WTC11 (cell line): ENCODE measurements around the gene MDM1. TPM values are rescaled to one million over a fixed set of nuclear protein-coding genes. Genes with fewer than 3 reads are reported as not detected.

Source experiments
- ATAC-seq: fragments of 200-7000 bp; cut with Tn5 transposase; 2 replicates; pipeline ENCODE4 v1.10.0; 2021; ENCODE audit warnings: mild to moderate bottlenecking, moderate library complexity
- CTCF ChIA-PET: fragments of 300-600 bp; sonication (Branson Sonifier 250); formaldehyde crosslinking; loops from one replicate; lab custom pipeline; 2021; ENCODE audit warnings: antibody characterized with exemption; lab: Charles Lee
- POLR2A ChIA-PET: fragments of 350-600 bp; sonication (Branson Sonifier 250); formaldehyde crosslinking; loops from one replicate; lab custom pipeline; 2021; ENCODE audit warnings: antibody characterized with exemption; lab: Charles Lee
- DNase-seq: peaks from one replicate; pipeline ENCODE4 v3.0.0; 2021; ENCODE audit warnings: low spot score
- H3K27ac Mint-ChIP-seq: 2 replicates; pipeline ENCODE4 v1.8.0; 2021; ENCODE audit warnings: mixed read lengths
- H3K27me3 Mint-ChIP-seq: 2 replicates; pipeline ENCODE4 v1.8.0; 2021; ENCODE audit warnings: low read depth, mild to moderate bottlenecking, moderate library complexity, mixed read lengths
- H3K36me3 Mint-ChIP-seq: 2 replicates; pipeline ENCODE4 v1.8.0; 2021; ENCODE audit warnings: mixed read lengths
- H3K4me1 Mint-ChIP-seq: 2 replicates; pipeline ENCODE4 v1.8.0; 2022; ENCODE audit warnings: mixed read lengths
- H3K4me3 Mint-ChIP-seq: 2 replicates; pipeline ENCODE4 v1.8.0; 2021; ENCODE audit warnings: mild to moderate bottlenecking, moderate library complexity, mixed read lengths
- H3K9me3 Mint-ChIP-seq: 2 replicates; pipeline ENCODE4 v1.8.0; 2021; ENCODE audit warnings: mixed read lengths
- AR ChIP-seq: fragments of 250-450 bp; sonication (Bioruptor Pico); IDR thresholded peaks from 2 replicates; pipeline ENCODE4 v1.9.0; 2021; ENCODE audit warnings: mild to moderate bottlenecking
- ATF6 ChIP-seq: sonication (generic); formaldehyde crosslinking; IDR thresholded peaks from 2 replicates; pipeline ENCODE4 v1.8.1; 2023; ENCODE audit warnings: mild to moderate bottlenecking, missing genetic modification reagents
- CDX4 ChIP-seq: fragments of 250-450 bp; sonication (Bioruptor Pico); IDR thresholded peaks from 2 replicates; pipeline ENCODE4 v1.9.0; 2021; ENCODE audit warnings: moderate library complexity, mild to moderate bottlenecking, inconsistent platforms, borderline replicate concordance
- CREM ChIP-seq: sonication (generic); formaldehyde crosslinking; IDR thresholded peaks from 2 replicates; pipeline ENCODE4 v1.8.1; 2022; ENCODE audit warnings: mild to moderate bottlenecking, missing genetic modification reagents, moderate library complexity
- EMX1 ChIP-seq: fragments of 250-450 bp; sonication (Bioruptor Pico); IDR thresholded peaks from 2 replicates; pipeline ENCODE4 v1.8.0; 2021; ENCODE audit warnings: mild to moderate bottlenecking
- ESRRA ChIP-seq: sonication (generic); formaldehyde crosslinking; IDR thresholded peaks from 2 replicates; pipeline ENCODE4 v1.8.1; 2022; ENCODE audit warnings: mild to moderate bottlenecking, missing genetic modification reagents, borderline replicate concordance
- FOXJ3 ChIP-seq: sonication (generic); formaldehyde crosslinking; IDR thresholded peaks from 2 replicates; pipeline ENCODE4 v1.9.0; 2021; ENCODE audit warnings: missing genetic modification reagents, mild to moderate bottlenecking, borderline replicate concordance
- JAZF1 ChIP-seq: fragments of 250-450 bp; sonication (Bioruptor Pico); IDR thresholded peaks from 2 replicates; pipeline ENCODE4 v1.9.0; 2021; ENCODE audit warnings: moderate library complexity, mild to moderate bottlenecking, inconsistent platforms
- MXD4 ChIP-seq: fragments of 250-450 bp; sonication (Bioruptor Pico); IDR thresholded peaks from 2 replicates; pipeline ENCODE4 v1.8.0; 2021; ENCODE audit warnings: mild to moderate bottlenecking, moderate library complexity, borderline replicate concordance
- RORB ChIP-seq: fragments of 250-450 bp; sonication (Bioruptor Pico); IDR thresholded peaks from 2 replicates; pipeline ENCODE4 v1.9.0; 2021; ENCODE audit warnings: mild to moderate bottlenecking
- SMAD3 ChIP-seq: sonication (generic); formaldehyde crosslinking; IDR thresholded peaks from 2 replicates; pipeline ENCODE4 v1.8.0; 2022; ENCODE audit warnings: missing genetic modification reagents, mild to moderate bottlenecking, borderline replicate concordance
- SMAD4 ChIP-seq: sonication (generic); formaldehyde crosslinking; IDR thresholded peaks from 2 replicates; pipeline ENCODE4 v1.8.0; 2022; ENCODE audit warnings: mild to moderate bottlenecking, missing genetic modification reagents
- SP1 ChIP-seq: sonication (generic); formaldehyde crosslinking; conservative IDR thresholded peaks from 2 replicates; pipeline ENCODE4 v1.8.1; 2022; ENCODE audit warnings: missing genetic modification reagents
- TEAD1 ChIP-seq: sonication (generic); formaldehyde crosslinking; IDR thresholded peaks from 2 replicates; pipeline ENCODE4 v1.8.0; 2022; ENCODE audit warnings: mild to moderate bottlenecking, missing genetic modification reagents
- ZNF138 ChIP-seq: sonication (generic); formaldehyde crosslinking; conservative IDR thresholded peaks from 2 replicates; pipeline ENCODE4 v1.8.1; 2022; ENCODE audit warnings: mild to moderate bottlenecking, moderate library complexity, missing genetic modification reagents
- ZNF263 ChIP-seq: sonication (generic); formaldehyde crosslinking; IDR thresholded peaks from 2 replicates; pipeline ENCODE4 v1.8.1; 2022; ENCODE audit warnings: low read depth, mild to moderate bottlenecking, moderate library complexity, missing genetic modification reagents
- total RNA-seq: library from RNA; stranded (reverse); gene quantifications from 3 replicates; pipeline ENCODE4 v1.2.3, GENCODE V29; 2021
- TF ChIP-seq, protein P1 (sequence below): sonication (generic); formaldehyde crosslinking; IDR thresholded peaks from 2 replicates; pipeline ENCODE4 v1.8.0; 2023; ENCODE audit warnings: mild to moderate bottlenecking, missing genetic modification reagents
- TF ChIP-seq, protein P2 (sequence below): fragments of 250-450 bp; sonication (Bioruptor Pico); IDR thresholded peaks from 2 replicates; pipeline ENCODE4 v1.8.0; 2021; ENCODE audit warnings: mild to moderate bottlenecking
- TF ChIP-seq, protein P3 (sequence below): sonication (generic); formaldehyde crosslinking; IDR thresholded peaks from 2 replicates; pipeline ENCODE4 v1.8.1; 2022; ENCODE audit warnings: low read depth, mild to moderate bottlenecking, moderate library complexity, missing genetic modification reagents, borderline replicate concordance
- TF ChIP-seq, protein P4 (sequence below): sonication (generic); formaldehyde crosslinking; IDR thresholded peaks from 2 replicates; pipeline ENCODE4 v1.8.0; 2022; ENCODE audit warnings: mild to moderate bottlenecking, missing genetic modification reagents
- TF ChIP-seq, protein P5 (sequence below): sonication (generic); formaldehyde crosslinking; IDR thresholded peaks from 2 replicates; pipeline ENCODE4 v1.8.1; 2022; ENCODE audit warnings: missing genetic modification reagents, borderline replicate concordance

The MDM1 gene
- total RNA-seq, 1 experiment from 2014 or later: 9.1 TPM

DNA sequence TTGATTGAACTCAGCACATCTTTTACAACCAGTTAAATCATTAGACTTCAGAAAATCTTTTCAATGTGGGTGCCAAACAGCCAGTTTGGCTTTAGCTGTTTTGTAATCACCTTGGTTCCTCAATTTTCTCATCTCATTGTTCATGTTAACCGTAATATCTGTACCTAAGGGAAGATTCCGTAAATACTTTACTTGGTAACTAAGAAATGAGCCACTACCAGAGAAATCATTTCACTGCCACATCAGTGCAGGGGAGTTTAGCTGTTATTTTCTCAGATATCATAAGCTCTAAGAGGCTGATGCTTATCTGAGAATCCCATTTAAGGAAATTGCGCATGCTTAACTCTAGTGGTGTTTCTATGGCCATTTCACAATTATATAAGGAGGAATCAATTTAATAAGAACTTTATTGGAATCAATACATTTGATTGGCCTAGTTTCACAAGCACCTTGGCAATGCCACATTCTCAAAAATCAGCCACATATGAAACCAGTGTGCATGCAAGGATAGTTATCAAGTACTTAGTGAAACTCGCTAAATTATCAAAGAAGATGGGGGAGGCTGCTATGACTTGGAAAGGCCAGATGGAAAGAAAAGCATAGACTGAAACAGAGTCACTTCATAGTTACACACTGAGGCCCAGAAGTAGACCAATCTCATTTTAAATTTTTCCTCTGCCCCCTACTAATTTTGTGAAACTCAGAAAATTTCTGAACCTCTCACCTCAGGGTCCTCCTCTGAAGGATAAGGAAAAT lies 50.7 kb downstream of the MDM1 start:
- ATAC-seq: no peak
- Mint-ChIP-seq H3K27ac (no peak overlapping the region), H3K27me3 (no peaks in the 10 kb centered on the region), H3K4me3 (no peak overlapping the region), H3K9me3 (no peaks in the 10 kb centered on the region), H3K4me1 (peaks cover 13% of the 10 kb centered on the region), H3K36me3 (no peaks in the 10 kb centered on the region)
- DNase-seq: no peak
- ChIA-PET CTCF (interaction anchor here (0.6 kb wide), 1 partner anchor 165 kb away, joined by 3 read pairs; no protein-coding TSS in a partner anchor), POLR2A (no interaction called here)
- TF ChIP-seq ZNF138 (CRISPR knock-in tag): no peak
- no peak for TF ChIP-seq EMX1 (CRISPR knock-in tag)
- no peak for TF ChIP-seq JAZF1
- TF ChIP-seq, protein P1, sequence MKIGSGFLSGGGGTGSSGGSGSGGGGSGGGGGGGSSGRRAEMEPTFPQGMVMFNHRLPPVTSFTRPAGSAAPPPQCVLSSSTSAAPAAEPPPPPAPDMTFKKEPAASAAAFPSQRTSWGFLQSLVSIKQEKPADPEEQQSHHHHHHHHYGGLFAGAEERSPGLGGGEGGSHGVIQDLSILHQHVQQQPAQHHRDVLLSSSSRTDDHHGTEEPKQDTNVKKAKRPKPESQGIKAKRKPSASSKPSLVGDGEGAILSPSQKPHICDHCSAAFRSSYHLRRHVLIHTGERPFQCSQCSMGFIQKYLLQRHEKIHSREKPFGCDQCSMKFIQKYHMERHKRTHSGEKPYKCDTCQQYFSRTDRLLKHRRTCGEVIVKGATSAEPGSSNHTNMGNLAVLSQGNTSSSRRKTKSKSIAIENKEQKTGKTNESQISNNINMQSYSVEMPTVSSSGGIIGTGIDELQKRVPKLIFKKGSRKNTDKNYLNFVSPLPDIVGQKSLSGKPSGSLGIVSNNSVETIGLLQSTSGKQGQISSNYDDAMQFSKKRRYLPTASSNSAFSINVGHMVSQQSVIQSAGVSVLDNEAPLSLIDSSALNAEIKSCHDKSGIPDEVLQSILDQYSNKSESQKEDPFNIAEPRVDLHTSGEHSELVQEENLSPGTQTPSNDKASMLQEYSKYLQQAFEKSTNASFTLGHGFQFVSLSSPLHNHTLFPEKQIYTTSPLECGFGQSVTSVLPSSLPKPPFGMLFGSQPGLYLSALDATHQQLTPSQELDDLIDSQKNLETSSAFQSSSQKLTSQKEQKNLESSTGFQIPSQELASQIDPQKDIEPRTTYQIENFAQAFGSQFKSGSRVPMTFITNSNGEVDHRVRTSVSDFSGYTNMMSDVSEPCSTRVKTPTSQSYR (CRISPR knock-in tag): no peak
- TF ChIP-seq MXD4 (CRISPR knock-in tag): no peak
- no peak for TF ChIP-seq FOXJ3 (CRISPR knock-in tag)
- TF ChIP-seq ESRRA (CRISPR knock-in tag): no peak
- TF ChIP-seq, protein P2, sequence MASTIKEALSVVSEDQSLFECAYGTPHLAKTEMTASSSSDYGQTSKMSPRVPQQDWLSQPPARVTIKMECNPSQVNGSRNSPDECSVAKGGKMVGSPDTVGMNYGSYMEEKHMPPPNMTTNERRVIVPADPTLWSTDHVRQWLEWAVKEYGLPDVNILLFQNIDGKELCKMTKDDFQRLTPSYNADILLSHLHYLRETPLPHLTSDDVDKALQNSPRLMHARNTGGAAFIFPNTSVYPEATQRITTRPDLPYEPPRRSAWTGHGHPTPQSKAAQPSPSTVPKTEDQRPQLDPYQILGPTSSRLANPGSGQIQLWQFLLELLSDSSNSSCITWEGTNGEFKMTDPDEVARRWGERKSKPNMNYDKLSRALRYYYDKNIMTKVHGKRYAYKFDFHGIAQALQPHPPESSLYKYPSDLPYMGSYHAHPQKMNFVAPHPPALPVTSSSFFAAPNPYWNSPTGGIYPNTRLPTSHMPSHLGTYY (CRISPR knock-in tag): no peak
- TF ChIP-seq ZNF263 (CRISPR knock-in tag): no peak
- no peak for TF ChIP-seq TEAD1 (CRISPR knock-in tag)

- ChIA-PET POLR2A (no interaction called here), CTCF (no interaction called here)
- H3K9me3 Mint-ChIP-seq: no peaks in the 10 kb centered on the region
- no peak for DNase-seq
- peaks cover 13% of the 10 kb centered on the region for H3K4me1 Mint-ChIP-seq
- no peak overlapping the region for H3K27ac Mint-ChIP-seq
- no peaks in the 10 kb centered on the region for H3K36me3 Mint-ChIP-seq
- no peaks in the 10 kb centered on the region for H3K27me3 Mint-ChIP-seq
- H3K4me3 Mint-ChIP-seq: no peak overlapping the region
- ATAC-seq: no peak
- TF ChIP-seq CDX4 (CRISPR knock-in tag) (no peak), SMAD4 (no peak), FOXJ3 (CRISPR knock-in tag) (no peak), ZNF138 (CRISPR knock-in tag) (no peak), CREM (CRISPR knock-in tag) (no peak), RORB (no peak), SMAD3 (CRISPR knock-in tag) (no peak), ATF6 (CRISPR knock-in tag) (no peak), SP1 (CRISPR knock-in tag) (no peak), AR (CRISPR knock-in tag) (no peak)
- TF ChIP-seq, protein P3, sequence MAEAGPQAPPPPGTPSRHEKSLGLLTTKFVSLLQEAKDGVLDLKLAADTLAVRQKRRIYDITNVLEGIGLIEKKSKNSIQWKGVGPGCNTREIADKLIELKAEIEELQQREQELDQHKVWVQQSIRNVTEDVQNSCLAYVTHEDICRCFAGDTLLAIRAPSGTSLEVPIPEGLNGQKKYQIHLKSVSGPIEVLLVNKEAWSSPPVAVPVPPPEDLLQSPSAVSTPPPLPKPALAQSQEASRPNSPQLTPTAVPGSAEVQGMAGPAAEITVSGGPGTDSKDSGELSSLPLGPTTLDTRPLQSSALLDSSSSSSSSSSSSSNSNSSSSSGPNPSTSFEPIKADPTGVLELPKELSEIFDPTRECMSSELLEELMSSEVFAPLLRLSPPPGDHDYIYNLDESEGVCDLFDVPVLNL (CRISPR knock-in tag): no peak
- TF ChIP-seq, protein P4, sequence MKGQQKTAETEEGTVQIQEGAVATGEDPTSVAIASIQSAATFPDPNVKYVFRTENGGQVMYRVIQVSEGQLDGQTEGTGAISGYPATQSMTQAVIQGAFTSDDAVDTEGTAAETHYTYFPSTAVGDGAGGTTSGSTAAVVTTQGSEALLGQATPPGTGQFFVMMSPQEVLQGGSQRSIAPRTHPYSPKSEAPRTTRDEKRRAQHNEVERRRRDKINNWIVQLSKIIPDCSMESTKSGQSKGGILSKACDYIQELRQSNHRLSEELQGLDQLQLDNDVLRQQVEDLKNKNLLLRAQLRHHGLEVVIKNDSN (CRISPR knock-in tag): no peak
- TF ChIP-seq, protein P5, sequence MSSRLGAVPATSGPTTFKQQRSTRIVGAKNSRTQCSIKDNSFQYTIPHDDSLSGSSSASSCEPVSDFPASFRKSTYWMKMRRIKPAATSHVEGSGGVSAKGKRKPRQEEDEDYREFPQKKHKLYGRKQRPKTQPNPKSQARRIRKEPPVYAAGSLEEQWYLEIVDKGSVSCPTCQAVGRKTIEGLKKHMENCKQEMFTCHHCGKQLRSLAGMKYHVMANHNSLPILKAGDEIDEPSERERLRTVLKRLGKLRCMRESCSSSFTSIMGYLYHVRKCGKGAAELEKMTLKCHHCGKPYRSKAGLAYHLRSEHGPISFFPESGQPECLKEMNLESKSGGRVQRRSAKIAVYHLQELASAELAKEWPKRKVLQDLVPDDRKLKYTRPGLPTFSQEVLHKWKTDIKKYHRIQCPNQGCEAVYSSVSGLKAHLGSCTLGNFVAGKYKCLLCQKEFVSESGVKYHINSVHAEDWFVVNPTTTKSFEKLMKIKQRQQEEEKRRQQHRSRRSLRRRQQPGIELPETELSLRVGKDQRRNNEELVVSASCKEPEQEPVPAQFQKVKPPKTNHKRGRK (CRISPR knock-in tag): no peak
Observed at GRCh38 chr12:68280240-68280639, 51.9 kb downstream of the MDM1 start.
